Stimulated activated CD4-positive, alpha-beta T cell treated with anti-CD3 and anti-CD28 coated beads, TNF-alpha, amount 100 ng/mL, for 48 hours (primary cell): ENCODE results near the gene FXYD4.
A peak's percentile ranks its signal among the peaks of the same experiment; 100 is the strongest.

Experiments
- DNase-seq, 3 donors: peaks; one replicate each; pipeline ENCODE4 v3.0.0-alpha.2; 2020; ENCODE audit warnings: low read depth in 3 of 3

The FXYD4 gene

DNA sequence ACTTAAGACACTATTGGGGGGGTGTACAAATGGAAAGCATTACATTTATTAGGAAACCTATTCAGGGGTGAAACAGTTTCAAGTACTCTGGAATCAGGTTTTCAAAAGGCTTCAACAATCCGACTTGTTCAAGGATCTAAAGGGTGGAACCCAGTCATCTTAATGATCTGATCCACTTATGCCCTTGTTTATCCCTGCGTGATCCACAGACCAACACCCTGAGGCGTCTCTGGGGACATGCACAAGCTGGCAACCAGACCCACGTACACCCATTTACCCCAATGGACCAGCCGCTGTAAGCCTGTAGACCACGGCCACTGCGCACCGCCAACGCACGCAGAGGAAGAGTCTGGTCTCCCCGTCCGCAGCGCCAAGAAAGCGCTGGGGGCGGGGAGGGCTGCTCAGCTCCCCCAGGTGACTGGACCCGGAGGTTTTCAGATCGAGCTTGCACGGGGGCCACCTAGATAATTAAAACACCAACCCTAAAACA lies 24.2 kb downstream of the FXYD4 start:
- no peak for DNase-seq

DNA sequence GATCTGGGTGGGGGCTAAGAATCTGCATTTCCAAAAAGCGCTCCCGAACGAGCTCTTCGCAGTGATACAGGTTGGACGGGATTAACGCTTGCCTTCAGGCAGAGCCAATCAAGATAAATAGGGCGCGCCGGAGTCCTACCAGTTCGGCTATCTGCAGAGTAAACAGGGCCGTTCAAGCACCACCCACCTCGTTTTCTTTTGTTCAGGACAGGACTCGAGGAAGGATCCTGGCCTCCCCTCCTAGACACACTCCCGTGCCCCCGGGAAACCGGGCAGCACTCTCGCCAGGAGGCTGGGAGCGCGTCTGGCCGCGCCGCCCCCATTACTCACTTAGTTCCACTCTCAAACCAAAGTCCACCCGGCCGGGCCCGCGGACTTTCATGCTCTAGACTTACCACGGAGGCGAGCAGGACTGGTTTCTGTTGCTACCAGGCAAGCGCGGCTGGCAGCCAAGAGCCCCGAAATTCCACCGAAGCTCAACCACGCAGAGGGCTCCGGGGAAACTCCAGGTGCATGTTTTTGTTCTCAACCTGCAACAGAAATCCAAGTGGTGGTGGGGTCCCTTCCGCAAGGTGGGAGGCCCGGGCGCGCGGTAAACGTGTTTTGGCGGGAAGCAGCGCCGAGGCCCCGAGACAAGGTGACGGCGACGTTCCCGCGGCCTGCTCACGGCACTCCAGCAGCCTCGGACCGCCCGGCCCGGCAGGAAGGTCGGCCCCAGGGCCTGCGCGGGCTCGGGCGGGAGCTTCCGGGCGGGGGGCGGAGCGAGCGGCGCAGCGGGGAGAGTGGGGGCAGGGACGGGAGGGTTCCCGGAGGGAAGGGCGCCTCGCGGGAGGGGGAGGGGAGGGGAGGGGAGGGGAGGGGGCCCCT lies 24.9 kb downstream of the FXYD4 start:
- DNase-seq: peak; percentile 70 to 81 (median 71)

DNA sequence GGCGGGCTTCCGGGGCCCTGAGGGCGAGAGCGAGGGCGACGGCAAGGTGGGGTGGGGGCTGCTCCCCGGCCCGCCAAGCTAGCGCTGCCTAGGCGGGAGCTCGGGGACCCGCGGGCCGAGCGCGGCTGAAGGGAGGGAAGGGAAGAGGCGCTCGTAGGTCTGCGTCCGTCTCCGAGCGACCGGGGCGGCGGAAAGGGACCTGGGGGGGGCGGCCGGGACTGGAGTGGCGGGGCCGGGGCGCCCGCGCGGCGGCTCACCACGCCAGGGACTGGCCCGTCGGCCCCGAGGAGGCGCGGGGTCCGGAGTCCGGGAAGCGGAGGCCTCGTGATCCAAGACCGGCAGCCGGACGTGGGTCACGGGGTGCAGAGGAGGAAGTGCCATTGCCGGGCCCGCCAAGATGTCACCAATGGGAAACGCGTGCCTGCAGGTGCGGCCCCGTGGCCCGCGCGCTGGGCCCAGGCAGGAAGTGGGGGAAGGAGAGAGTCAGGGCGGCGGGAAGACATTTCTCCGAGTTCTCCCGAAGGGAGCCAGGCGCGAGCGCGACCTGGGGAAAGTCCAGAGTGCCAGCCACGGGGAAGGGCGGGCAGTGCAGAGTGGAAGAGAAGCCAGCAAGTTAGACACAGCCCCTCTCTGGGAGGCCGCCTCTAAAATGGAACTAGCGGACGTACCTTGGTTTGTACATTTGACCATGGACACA lies 25.6 kb downstream of the FXYD4 start:
- DNase-seq: peak; percentile 74 to 84 (median 76)

DNA sequence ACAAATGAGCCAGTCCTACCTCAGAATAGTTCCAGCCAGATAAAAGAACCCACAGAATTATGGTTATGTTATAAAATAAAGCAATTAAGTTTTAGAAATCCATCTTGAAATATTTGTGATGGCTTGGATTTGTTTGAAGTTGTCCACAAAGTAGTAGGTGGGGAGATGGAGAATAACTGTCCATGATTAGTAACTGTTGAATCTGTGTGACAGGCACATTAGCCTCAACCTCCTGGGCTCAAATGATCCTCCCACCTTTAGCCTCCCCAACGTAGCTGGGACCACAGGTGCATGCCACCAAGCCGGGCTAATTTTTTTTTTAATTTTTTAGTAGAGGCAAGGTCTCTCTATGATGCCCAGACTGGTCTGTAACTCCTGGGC lies 27.5 kb downstream of the FXYD4 start:
- DNase-seq: no peak

DNA sequence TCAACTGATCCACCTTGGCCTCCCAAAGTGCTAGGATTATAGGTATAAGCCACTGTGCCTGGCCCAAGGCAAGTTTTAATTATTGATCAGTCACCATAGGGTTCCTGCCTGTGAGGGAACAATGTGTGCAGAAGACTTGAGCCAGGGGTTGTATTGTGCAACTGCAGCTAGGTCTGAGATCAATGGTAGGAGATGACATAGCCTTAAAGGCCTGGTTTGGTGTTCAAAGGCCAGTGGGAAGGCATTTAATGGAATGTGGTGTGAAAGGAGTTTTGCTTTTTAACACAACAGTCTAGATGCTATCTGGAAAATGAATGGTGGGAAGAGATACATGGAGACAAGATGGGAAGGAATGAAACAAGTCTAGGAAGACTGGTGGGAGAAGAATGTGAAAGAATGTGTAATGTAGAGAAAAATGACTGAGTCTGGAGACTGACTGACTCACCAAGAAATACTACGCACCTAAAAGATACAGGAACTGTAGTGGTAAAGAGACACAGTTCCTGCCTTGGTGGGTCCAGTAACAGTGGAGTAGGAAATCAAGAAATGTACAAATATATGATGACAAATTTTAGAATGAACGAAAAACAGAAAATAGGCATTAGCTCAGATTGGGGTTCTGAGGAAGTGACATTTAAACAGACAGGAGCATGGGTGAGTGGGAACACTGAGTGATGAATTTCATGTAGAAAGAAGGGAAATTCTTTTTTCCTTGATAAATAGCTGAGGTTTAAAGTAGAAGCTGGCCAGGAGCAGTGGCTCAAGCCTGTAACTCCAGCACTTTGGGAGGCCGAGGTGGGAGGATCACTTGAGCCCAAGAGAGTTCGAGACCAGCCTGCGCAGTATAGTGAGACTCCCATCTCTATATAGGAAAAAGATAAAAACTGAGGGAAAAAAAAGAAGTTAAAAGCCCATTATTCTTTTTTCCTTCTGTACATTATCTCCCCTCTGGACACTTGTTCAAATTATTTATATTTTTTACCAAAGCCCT lies 28.2 kb downstream of the FXYD4 start:
- DNase-seq: no peak

DNA sequence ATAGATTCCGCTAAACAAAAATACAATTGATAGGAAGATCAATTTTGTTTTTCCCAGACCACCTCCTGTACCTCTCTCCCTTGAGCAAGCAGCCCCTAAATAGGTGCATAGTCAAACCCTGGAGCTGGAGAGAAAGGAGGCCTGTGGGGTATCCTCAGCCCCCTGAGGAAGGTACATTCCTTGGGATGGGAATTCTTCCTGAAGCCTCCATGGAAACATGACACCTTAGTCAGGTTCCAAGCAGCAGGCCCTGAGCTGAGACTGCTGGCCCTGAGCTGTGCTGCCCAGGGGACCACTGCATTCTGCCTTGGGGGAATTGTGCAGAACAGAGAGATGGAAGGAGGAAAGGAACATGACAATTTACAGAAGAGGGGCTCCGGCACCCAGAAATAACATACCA lies 30.2 kb downstream of the FXYD4 start:
- DNase-seq: no peak

DNA sequence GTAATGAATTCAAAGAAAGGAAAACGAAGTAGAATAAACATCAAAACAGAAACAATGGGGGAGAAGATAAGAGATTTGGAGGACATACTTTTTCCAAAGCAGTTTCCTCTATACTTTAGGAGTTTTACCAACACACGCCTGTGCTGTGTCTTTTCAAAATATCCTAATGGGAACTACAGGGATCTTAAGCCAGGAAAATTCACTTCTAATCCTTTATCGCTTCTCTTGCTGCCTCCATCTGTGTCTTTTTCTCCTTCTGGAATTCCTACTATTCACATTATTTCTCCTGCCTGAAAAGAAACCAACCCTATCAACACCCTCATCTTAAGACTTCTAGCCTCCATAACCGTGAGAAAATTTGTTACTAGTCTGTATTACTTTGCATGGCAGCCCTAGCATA lies 30.7 kb downstream of the FXYD4 start:
- DNase-seq: no peak

DNA sequence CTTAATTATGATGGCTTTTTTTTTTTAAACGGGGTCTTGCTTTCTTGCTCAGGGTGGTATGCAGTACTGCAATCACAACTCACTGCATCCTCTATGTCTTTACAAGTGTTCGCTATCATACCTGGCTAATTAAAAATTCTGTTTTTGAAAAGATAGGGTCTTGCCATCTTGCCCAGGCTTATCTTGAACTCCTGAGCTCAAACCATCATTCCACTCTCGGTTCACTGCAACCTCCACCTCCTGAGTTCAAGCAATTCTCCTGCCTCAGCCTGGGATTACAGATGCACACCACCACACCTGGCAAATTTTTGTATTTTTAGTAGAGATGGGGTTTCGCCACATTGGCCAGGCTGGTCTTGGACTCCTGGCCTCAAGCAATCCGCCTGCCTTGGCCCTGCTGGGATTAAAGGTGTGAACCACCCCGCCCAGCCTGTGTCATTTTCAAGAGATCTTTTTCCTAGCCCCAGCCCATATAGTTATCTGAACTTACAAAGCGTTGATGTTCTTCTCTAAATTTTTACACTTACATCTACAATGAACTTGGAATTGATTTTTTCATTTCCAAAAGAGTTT lies 31.5 kb downstream of the FXYD4 start:
- no peak for DNase-seq

DNA sequence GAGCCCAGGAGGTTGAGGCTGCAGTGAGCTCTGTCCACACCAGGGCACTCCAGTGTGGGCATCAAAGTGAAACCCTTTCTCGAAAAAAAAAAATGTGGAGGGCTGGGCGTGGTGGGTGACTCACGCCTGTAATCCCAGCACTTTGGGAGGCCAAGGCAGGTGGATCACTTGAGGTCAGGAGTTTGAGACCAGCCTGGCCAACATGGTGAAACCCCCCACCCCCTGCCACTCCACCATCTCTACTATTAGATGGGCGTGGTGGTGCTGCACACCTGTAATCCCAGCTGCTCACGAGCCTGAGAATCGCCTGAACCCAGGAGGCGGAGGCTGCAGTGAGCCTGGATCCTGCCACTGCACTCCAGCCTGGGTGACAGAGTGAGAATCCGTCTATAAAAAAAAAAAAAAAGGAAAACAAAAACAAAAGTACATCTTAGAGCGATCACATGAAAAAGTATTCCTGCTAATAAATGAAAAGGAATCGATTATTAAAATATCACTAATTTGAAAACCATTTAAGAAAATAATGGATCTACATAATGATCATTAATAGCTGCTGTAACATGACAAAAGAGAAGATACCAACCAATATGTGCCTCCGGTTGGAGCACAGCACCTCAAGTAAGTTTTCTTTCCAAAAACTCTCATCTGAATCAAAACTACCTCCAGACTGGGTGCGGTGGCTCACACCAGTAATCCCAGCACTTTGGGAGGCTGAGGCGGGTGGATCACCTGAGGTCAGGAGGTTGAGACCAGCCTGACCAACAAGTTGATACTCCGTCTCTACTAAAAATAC lies 32.7 kb downstream of the FXYD4 start:
- DNase-seq: no peak

DNA sequence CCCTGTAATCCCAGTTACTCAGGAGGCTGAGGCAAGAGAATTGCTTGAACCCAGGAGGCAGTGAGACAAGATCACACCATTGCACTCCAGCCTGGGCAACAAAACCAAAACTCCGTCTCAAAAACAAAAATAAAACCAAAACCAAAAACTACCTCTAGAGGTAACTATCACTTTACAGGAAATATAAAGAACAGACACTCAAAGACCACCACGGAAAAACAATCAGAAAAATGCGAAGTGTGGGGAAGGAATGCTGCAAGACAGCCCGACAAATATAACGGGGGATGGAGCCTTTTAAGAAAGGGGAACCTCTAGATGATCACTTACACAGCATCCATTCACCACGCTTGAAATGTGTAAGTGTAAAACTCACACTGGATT lies 33.3 kb downstream of the FXYD4 start:
- no peak for DNase-seq

DNA sequence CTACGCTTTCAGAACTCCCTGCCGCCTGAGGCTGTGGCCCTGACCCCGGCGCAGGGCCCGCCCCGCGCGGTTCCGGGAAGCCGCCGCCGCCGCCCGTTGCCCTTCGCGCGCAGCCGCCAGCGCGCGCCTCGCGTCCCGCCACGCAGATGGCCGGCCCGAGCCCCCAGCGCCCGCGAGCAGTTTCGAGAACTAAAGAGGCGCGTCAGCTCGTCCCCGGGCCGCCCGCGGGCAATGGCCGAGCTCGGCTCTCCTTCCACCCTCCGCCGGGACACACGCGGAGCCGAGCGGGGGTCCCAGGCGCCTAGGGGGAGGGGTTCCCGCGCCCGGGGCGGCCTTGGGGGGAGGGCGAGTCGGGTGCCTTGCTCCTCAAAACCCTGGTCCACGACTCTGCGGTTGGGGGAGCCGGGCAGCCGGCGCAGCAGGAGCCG lies 35.7 kb downstream of the FXYD4 start:
- DNase-seq: peak in 1 of 3 donors; percentile 31

DNA sequence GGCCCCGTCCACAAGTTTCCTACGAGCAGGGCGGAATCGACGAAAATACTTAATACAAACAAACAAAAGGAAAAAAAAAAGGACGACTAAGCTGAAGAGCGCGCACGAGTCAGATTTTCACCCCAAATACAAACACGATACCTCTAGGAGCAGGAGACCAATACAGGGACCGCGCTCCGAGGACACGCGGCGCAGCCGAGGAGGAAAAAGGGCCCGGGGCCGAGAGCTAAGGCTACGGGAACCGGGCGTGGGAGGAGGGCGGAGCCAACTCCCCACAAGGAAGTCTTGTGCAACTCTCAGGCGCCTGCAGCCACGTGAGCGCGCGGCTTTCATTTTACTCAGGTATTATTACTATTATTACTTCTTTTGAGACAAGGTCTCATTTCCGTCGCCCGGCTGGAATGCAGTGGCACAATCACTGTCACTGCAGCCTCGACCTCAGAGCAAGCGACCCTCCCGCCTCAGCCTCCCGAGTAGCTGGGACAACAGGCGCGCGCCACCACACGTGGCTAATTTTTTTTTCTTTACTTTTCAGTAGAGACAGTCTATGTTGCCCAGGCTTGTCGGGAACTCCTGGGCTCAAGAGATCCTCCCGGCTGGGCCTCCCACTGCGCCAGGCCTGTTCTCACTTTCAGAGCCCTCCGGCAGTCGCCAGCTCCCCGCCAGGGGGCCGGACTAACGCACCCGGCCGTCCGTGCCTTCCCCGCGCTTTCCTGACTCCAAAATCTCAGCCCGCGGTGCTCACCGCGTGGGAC lies 36.3 kb downstream of the FXYD4 start:
- peak; percentile 88 to 89 (median 88) for DNase-seq

DNA sequence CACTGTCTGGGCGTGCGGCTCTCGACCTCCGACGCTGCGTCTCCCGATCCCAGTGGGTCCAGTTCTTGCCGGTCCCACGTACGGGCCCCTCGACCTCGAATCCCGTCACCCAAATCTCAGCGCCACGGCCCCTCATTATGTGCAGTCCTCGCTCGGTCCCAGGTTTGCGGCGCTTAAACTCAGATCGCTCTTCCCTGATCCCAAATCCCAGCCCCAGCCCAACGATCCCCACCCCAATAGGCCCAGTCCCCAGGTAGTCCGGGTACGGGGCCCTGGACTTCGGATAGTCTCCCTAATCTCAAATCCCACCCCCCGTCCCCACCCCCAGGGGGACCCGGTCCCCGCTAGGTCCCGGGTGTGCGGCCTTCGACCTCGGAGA lies 36.9 kb downstream of the FXYD4 start:
- DNase-seq: no peak

DNA sequence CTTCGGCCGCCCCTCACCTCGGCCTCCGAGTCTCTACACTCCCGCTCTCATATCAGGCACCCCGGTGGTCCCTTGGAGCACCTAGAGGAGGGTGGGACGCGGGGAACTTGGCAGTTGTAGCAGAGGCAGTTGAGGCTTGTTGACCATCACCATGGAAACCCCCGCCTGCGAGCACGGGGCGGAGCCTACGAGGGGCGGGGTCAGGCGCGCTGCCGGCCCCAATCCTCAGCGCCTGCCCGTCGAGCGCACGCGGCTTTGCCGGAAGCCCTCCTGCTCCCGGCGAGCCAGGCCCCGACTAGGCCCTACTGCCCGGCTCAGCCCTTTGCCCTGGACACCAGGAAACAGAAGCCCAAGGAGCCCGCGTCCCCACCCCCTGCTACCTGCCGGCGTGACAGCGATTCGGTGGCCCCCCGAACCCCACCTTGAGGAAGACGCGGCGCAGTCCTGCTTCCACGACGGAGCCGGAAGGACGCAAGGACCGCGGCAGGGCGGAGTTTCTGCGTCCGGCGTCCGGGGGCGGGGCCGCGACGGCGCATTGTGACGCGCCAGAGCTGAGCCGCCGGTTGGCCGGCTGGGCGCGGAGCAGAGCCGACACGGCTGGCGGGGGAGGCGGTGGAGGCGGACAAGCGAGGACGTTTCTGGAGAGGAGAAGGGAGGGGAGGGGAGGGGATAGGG lies 37.4 kb downstream of the FXYD4 start, which contains the start of gene HNRNPF:
HNRNPF (minus strand) TSS at position 477 of the 675 bp plus-strand sequence. CDS start 21,302 bp downstream, outside the sequence.
- peak; percentile 87 to 95 (median 91) for DNase-seq

DNA sequence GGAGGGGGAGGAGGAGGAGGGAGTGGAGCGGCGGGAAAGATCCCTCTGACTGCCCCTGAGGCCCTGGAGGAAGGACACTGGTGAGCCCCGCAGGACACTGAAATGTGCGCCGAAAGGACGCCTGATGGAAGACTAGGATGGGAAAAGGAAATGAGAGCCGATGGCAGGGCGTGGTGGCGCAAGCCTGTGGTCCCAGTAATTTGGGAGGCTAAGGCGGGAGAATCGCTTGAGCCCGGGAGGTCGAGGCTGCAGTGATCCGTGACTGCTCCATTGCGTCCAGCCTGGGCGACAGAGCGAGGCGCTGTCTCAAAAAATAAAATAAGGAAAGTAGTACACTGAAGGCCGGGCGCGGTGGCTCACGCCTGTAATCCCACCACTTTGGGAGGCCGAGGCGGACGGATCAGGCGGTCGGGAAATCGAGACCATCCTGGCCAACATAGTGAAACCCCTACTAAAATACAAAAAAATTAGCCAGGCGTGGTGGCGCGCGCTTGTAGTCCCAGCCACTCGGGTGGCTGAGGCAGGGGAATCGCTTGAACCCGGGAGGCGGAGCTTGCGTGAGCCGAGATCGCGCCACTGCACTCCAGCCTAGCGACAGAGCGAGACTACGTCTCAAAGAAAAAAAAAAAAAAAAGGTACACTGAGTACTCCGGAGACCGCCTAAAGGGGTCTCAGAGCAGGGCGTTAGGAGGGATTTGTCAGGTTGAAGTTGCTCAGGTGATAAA lies 38.1 kb downstream of the FXYD4 start:
- DNase-seq: peak in 1 of 3 donors; percentile 69

DNA sequence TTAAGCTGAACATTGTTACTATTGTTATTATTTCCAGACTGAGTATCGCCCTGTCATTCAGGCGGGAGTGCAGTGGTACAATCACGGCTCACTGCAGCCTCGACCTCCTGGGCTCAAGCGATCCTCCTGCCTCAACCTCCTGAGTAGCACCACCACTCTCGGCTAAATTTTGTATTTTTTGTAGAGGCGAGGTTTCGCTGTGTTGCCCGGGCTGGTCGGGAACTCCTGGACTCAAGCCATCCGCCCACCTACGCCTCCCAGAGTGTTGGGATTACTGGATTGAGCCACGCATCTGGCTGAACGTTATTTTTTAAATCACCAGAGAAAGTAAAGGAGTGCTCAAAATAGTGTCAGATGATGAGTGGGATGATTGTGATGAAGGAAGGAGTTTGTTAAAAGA lies 38.9 kb downstream of the FXYD4 start:
- DNase-seq: no peak

DNA sequence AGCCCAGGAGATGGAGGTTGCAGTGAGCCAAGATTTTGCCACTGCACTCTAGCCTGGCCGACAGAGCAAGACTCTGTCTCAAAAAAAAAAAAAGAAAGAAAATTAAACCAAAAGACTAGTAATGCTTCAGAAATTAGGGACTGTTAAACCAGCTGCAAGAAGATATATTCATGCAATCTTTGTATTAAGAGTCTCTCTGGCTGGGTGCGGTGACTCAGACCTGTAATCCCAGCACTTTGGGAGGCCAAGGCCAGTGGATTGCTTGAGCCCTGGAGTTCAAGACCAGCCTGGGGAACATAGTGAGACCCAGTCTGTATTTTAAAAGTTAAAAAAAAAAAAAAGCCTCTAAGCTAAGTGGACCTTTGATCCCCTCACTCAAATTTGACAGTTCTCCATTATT lies 40.1 kb downstream of the FXYD4 start:
- no peak for DNase-seq

DNA sequence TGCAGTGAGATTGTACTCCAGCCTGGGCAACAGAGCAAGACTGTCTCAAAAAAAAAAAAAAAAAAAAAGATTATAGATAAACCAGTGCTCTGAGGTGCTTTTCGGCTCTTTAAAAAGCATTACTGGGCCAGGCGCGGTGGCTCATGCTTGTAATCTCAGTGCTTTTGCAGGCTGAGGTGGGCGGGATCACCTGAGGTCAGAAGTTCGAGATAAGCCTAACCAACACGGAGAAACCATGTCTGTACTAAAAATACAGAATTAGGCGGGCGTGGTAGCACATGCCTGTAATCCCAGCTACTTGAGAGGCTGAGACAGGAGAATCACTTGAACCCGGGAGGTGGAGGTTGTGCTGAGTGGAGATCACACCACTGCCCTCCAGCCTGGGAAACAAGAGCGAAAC lies 44.1 kb downstream of the FXYD4 start:
- no peak for DNase-seq
